ENCODE measurements around the gene MKS1.

MKS1 gene

DNA sequence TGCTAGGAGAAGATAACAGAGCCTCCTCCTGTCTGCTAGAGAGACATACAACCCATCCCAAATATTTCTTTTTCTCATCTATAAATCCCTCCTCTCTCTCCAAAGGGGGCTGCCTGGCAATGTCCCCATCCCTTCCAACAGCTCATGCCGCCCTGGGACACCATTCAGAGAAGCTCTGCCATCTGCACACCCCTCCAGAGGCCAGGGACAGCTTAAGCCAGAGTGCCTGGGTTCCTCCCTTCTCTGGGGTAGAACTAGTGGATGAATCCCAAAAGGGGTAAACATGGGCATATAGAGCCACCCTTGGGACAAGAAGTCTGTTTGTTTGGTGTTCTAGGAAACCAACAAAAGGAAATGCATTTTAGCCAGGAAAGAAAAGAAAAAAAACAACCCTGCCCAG is 16.8 kb upstream of the MKS1 start:
- TF ChIP-seq, protein P1, sequence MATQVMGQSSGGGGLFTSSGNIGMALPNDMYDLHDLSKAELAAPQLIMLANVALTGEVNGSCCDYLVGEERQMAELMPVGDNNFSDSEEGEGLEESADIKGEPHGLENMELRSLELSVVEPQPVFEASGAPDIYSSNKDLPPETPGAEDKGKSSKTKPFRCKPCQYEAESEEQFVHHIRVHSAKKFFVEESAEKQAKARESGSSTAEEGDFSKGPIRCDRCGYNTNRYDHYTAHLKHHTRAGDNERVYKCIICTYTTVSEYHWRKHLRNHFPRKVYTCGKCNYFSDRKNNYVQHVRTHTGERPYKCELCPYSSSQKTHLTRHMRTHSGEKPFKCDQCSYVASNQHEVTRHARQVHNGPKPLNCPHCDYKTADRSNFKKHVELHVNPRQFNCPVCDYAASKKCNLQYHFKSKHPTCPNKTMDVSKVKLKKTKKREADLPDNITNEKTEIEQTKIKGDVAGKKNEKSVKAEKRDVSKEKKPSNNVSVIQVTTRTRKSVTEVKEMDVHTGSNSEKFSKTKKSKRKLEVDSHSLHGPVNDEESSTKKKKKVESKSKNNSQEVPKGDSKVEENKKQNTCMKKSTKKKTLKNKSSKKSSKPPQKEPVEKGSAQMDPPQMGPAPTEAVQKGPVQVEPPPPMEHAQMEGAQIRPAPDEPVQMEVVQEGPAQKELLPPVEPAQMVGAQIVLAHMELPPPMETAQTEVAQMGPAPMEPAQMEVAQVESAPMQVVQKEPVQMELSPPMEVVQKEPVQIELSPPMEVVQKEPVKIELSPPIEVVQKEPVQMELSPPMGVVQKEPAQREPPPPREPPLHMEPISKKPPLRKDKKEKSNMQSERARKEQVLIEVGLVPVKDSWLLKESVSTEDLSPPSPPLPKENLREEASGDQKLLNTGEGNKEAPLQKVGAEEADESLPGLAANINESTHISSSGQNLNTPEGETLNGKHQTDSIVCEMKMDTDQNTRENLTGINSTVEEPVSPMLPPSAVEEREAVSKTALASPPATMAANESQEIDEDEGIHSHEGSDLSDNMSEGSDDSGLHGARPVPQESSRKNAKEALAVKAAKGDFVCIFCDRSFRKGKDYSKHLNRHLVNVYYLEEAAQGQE (IDR thresholded peaks at IDR 0.05; ENCODE audit: low read depth), result no peak
- TF ChIP-seq RAD21 (IDR thresholded peaks at IDR 0.05; ENCODE audit: low read depth) (no peak), ZBTB7A (IDR thresholded peaks at IDR 0.05; ENCODE audit: low read depth) (no peak), EP300 (IDR thresholded peaks at IDR 0.05; ENCODE audit: borderline replicate concordance) (no peak), TAF1 (IDR thresholded peaks at IDR 0.05; ENCODE audit: low read depth) (no peak), NFIC (IDR thresholded peaks at IDR 0.05) (no peak), CREB1 (IDR thresholded peaks at IDR 0.05; ENCODE audit: low read depth) (no peak), CEBPB (IDR thresholded peaks at IDR 0.05) (no peak), FOXM1 (IDR thresholded peaks at IDR 0.05; ENCODE audit: borderline replicate concordance, low read depth) (no peak), EGR1 (IDR thresholded peaks at IDR 0.05) (no peak), TEAD4 (IDR thresholded peaks at IDR 0.05) (no peak), TCF12 (IDR thresholded peaks at IDR 0.05; ENCODE audit: low read depth) (no peak), YY1 (IDR thresholded peaks at IDR 0.05; ENCODE audit: low read depth) (no peak)
- TF ChIP-seq, protein P2, sequence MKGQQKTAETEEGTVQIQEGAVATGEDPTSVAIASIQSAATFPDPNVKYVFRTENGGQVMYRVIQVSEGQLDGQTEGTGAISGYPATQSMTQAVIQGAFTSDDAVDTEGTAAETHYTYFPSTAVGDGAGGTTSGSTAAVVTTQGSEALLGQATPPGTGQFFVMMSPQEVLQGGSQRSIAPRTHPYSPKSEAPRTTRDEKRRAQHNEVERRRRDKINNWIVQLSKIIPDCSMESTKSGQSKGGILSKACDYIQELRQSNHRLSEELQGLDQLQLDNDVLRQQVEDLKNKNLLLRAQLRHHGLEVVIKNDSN (IDR thresholded peaks at IDR 0.05), result no peak
- TF ChIP-seq, protein P3, sequence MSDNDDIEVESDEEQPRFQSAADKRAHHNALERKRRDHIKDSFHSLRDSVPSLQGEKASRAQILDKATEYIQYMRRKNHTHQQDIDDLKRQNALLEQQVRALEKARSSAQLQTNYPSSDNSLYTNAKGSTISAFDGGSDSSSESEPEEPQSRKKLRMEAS (IDR thresholded peaks at IDR 0.05), result no peak

DNA sequence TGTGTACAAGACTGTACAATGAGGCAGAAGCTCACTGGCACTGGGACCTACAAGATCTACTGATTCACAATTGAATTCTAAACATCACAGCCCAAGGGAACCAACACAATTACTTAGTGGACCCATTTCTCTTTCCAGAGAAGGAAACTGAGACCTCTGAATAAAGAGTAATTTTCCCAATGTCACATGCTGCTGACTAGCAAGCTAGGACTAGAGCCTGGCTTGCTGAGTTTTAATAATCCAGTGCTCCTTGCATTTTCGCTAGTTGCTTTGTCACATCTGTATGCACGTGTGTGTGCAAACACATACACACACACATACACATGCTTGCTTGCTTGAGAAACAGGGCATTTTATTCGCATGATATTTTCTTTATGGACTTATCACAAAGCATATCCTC is 15.5 kb upstream of the MKS1 start:
- TF ChIP-seq, protein P1 (IDR thresholded peaks at IDR 0.05; ENCODE audit: low read depth), result no peak
- TF ChIP-seq TEAD4 (IDR thresholded peaks at IDR 0.05) (no peak), FOXM1 (IDR thresholded peaks at IDR 0.05; ENCODE audit: borderline replicate concordance, low read depth) (no peak), EP300 (IDR thresholded peaks at IDR 0.05; ENCODE audit: borderline replicate concordance) (no peak), RAD21 (IDR thresholded peaks at IDR 0.05; ENCODE audit: low read depth) (no peak), EGR1 (IDR thresholded peaks at IDR 0.05) (no peak), NFIC (IDR thresholded peaks at IDR 0.05) (no peak), YY1 (IDR thresholded peaks at IDR 0.05; ENCODE audit: low read depth) (no peak), ZBTB7A (IDR thresholded peaks at IDR 0.05; ENCODE audit: low read depth) (no peak), TAF1 (IDR thresholded peaks at IDR 0.05; ENCODE audit: low read depth) (no peak), TCF12 (IDR thresholded peaks at IDR 0.05; ENCODE audit: low read depth) (no peak), CREB1 (IDR thresholded peaks at IDR 0.05; ENCODE audit: low read depth) (no peak), CEBPB (IDR thresholded peaks at IDR 0.05) (no peak)
- TF ChIP-seq, protein P2 (IDR thresholded peaks at IDR 0.05), result no peak
- TF ChIP-seq, protein P3 (IDR thresholded peaks at IDR 0.05), result no peak

DNA sequence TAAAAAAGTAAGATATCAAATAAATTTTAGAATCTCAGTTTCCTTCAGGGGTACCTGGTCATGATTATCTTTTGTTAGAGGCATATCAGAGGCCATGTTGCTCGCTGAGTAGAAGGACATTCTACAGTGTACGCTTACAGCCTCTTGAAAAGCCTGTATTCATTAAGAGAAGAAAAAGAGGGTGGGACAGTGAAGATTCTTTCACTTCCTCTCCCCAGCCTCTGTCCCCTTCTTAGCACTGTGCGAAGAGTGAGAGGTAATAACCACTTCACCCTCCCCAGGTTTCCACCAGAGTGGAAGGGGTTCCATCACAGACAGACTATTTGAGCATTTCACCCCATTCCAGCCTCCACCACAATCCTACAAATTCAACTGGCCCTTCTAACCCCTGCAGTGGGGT is 14.5 kb upstream of the MKS1 start:
- no peak for TF ChIP-seq FOXM1 (IDR thresholded peaks at IDR 0.05; ENCODE audit: borderline replicate concordance, low read depth)
- TF ChIP-seq, protein P1 (IDR thresholded peaks at IDR 0.05; ENCODE audit: low read depth), result no peak
- TF ChIP-seq CEBPB (IDR thresholded peaks at IDR 0.05), result no peak
- no peak for TF ChIP-seq NFIC (IDR thresholded peaks at IDR 0.05)
- TF ChIP-seq CREB1 (IDR thresholded peaks at IDR 0.05; ENCODE audit: low read depth), result no peak
- TF ChIP-seq ZBTB7A (IDR thresholded peaks at IDR 0.05; ENCODE audit: low read depth), result no peak
- no peak for TF ChIP-seq TAF1 (IDR thresholded peaks at IDR 0.05; ENCODE audit: low read depth)
- no peak for TF ChIP-seq EGR1 (IDR thresholded peaks at IDR 0.05)
- TF ChIP-seq, protein P2 (IDR thresholded peaks at IDR 0.05), result no peak
- TF ChIP-seq TEAD4 (IDR thresholded peaks at IDR 0.05), result no peak
- TF ChIP-seq YY1 (IDR thresholded peaks at IDR 0.05; ENCODE audit: low read depth), result no peak
- no peak for TF ChIP-seq EP300 (IDR thresholded peaks at IDR 0.05; ENCODE audit: borderline replicate concordance)

DNA sequence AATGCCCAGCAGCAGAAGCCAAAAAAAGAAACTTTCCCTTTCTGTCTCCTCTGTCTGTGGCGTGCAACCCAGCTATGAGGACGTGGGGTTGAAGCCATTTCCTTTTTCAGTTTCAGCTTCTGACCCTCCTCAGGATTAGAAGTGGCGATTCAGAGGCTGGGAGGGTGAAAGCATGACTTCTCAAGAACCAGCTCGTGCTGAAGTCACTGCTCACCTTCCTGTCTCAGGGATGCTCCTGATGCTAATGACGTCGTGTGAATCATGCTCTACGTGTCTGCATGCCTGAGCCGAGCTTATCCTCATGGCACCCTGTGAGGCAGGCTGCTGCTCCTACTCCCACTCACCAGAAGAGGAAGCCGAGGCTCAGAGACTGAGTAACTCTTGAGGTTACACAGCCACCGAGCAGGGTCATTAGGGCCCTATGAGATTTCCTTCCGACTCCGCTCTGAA is 13.7 kb upstream of the MKS1 start:
- no peak for TF ChIP-seq EGR1 (IDR thresholded peaks at IDR 0.05)

Data from Ishikawa (cell line).